Uterus (tissue), 2 donors: ENCODE results near the gene EGFLAM.

Experiments
- POLR2A ChIP-seq, 2 donors: fragments of 450-650 bp; IDR thresholded peaks; one replicate each; pipeline ENCODE4 v1.6.1; 2016; ENCODE audit warnings: antibody characterized with exemption in 2 of 2, mild to moderate bottlenecking in 1 of 2, moderate library complexity in 1 of 2
- TF ChIP-seq, protein P1 (sequence below), 4 experiments: fragments of 200-600 bp in 2 of 4; fragments of 450-650 bp in 2 of 4; sonication (generic) in 2 of 4; IDR thresholded peaks; one replicate each; pipeline ENCODE4 v1.5.1; 2016 to 2019; ENCODE audit warnings: antibody characterized with exemption in 4 of 4, mild to moderate bottlenecking in 2 of 4, moderate library complexity in 1 of 4

DNA sequence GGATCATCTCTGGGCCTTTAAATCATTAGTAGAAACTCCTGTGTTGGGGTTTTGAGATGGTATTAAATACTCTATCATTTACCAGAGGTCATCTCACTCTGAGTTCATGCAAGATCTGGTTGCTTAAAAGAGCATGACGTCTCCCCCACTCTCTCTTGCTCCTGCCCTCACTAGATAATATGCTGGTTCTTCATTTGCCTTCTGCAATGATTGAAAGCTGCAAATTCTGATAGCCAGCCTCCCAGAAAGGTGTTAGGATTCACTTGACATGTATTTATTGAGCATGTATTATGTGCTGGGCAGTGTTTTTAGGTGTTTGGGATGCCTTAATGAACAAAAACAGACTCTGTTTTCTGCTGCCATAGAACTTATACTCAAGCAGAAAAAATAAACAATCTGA lies 41.2 kb downstream of the EGFLAM start:
- TF ChIP-seq, protein P1, sequence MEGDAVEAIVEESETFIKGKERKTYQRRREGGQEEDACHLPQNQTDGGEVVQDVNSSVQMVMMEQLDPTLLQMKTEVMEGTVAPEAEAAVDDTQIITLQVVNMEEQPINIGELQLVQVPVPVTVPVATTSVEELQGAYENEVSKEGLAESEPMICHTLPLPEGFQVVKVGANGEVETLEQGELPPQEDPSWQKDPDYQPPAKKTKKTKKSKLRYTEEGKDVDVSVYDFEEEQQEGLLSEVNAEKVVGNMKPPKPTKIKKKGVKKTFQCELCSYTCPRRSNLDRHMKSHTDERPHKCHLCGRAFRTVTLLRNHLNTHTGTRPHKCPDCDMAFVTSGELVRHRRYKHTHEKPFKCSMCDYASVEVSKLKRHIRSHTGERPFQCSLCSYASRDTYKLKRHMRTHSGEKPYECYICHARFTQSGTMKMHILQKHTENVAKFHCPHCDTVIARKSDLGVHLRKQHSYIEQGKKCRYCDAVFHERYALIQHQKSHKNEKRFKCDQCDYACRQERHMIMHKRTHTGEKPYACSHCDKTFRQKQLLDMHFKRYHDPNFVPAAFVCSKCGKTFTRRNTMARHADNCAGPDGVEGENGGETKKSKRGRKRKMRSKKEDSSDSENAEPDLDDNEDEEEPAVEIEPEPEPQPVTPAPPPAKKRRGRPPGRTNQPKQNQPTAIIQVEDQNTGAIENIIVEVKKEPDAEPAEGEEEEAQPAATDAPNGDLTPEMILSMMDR (IDR thresholded peaks at IDR 0.05), result no peak
- TF ChIP-seq POLR2A (IDR thresholded peaks at IDR 0.05), result no peak
